ENCODE measurements around the gene ADCY9.
"Not testable (repeated sequence)": the region's sequence is repeated elsewhere in the genome, so short reads cannot be mapped to it uniquely, and the experiment has no call there.

ADCY9 gene

DNA sequence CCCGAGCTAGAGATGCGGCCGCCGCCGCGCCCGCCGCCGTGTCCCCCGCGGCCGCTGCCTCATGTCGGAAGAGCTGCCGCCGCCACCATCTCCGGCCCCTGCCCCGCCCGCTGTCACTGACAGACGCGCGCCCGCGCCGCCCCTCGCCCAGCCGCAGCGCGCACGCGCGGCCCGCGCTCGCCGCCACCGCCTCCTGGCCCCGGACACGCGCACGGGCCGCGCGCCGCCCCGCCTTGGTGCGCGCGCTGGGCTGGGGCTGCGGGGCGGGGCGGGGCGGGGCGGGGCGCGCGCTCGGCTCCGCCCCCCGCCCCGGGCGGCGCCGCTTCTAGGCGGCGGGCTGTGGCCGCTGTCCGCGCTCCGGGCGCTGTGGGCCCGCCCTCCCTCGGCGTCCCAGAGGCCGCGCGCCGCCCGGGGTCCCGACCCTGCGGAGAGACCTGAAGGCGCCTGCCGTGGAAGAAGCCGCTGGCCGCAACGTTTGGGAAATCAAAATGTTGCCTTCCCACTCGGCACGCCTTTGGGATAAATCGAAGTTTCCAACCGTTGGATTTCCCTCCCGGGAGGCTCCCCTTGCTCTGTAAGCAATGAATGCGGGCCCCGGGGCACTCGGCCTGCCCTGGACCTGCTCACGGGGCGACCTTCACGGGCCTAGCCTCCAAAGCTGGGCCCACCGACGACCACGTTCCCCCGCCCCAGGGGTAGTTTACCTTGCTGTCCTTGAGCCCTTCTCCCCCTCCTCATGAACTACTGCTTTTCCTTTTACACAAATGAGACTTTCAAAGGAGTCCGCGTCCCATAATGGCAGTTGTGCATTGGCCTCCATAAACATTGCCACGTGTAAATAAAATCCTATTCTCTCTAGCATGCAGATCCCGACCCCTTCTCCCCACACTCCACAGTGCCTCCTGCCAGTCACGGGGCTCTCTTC lies at the start of gene ADCY9:
ADCY9 (minus strand) TSS at position 118 of the 925 bp plus-strand sequence. CDS start 1,000 bp downstream, outside the sequence.
- peak; percentile 87 for DNase-seq

GRCh38 chr16:4160658-4161430 lies 44.6 kb upstream of the ADCY9 start:
- DNase-seq = no peak

- DNase-seq = no peak
Observed at GRCh38 chr16:4159726-4160125, 43.5 kb upstream of the ADCY9 start.

DNA sequence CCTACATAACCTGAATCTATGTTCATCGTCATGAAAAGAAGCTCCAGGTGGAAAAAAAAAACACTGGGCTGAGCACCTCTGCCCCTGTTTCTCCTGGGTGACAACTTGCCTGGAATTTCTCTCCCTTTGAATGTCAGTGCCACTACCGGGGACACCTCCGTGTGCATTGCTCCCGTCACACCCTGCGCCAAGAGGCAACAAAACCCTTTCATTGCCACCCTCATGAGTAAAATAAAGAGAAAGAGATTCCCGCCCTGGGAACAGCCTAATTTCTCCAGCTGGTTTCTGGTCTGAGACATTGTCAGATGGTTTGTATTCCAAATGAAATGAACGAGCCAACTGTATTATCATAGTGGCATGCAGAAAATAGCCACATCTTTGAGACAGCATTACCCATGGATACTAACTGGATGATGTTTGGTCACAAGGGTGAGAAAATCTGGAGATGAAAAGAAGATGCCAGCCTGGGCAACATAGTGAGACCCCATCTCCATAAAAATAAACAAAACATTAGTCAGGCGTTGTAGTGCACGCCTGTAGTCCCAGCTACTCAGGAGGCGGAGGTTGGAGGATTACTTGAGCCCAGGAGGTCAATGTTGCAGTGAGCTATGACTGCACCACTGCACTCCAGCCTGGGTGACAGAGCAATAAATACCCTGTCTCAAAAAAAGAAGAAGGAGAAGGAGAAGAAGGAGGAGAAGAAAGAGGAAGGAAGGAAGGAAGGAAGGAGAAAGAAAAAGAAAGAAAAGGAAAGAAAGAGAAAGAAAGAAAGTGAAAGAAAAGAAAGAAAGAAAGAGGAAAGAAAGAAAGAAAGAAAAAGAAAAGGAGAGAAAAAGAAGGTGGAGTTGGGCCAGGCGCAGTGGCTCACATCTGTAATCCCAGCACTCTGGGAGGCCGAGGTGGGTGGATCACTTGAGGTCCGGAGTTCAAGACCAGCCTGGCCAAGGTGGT lies 42.2 kb upstream of the ADCY9 start:
- no peak for DNase-seq

DNA sequence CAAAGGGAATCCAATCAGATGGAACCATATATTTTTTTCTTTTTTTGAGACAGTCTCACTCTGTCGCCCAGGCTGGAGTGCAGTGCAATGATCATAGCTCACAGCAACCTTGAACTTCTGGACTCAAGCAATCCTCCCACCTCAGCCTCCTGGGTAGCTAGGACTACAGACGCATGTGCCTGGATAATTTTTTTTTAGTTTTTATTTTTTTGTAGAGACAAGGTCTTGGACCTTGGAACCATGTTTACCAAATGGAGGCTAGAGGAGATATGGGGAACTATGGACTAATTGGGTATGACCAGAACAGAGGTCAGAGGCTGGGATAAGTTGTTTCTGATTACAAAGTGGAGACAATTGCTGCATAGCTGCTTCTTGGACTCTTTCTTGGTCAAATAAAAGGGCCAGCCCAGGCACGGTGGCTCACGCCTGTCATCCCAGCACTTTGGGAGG lies 41.2 kb upstream of the ADCY9 start:
- DNase-seq = no peak

DNA sequence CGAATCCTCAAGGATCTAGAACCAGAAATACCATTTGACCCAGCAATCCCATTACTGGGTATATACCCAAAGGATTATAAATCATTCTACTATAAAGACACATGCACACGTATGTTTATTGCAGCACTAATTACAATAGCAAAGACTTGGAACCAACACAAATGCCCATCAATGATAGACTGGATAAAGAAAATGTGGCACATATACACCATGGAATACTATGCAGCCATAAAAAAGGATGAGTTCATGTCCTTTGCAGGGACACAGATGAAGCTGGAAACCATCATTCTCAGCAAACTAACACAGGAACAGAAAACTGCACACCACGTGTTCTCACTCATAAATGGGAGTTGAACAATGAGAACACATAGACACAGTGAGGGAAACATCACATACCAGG lies 40.3 kb upstream of the ADCY9 start:
- not testable (repeated sequence) for DNase-seq

DNA sequence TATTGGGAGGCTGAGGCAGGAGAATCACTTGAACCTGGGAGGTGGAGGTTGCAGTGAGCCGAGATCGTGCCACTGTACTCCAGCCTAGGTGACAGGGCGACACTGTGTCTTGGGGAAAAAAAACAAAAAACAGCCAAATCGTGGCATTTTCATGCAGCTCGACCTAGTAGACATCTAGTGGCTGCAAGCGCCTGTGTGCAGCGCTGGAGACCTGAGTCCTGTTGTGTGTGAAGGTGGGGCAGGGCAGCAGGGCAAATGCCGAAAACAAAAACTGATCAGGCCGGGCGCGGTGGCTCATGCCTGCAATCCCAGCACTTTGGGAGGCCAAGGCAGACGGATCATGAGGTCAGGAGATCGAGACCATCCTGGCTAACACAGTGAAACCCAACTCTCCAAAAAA lies 37.1 kb upstream of the ADCY9 start:
- not testable (repeated sequence) for DNase-seq

DNA sequence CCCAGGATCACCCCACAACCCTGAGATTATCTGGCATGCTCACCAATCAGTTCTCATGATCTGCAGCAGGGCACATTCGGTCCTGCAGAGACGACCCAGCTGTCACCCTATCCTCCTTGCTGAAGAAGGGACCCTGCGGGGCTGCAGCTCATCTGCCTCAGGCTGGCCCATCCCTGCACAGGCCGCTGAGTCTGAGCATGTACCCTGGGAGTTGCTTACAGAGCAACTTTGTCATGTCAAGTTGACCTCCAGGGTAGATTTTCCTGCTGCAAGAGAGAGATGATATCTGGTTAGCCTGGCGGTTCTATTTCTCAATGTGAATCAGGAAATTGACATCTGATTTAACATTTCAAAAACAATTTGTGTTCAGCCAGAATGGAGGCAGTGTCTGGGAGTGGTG lies 36.0 kb upstream of the ADCY9 start:
- no peak for DNase-seq

DNA sequence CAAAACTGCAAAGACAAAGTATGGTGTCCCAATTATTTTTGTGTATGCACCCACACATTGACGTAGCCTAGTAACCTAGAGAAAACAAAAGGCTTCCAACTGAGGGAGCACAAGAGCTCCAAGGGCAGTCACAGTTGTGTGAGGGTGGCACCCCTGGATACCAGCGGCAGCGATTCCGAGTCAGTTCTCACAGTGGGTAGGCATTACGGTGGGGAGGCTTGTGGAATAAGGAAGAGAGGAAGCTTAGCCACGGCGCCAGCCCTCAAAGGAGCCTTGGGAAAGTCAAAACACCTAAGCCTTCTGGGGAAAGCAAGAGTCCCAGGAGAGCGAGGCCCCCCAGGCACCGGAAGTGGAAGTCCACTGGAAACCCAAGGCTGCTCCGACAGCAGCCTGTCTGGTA lies 31.0 kb upstream of the ADCY9 start:
- DNase-seq = no peak

DNA sequence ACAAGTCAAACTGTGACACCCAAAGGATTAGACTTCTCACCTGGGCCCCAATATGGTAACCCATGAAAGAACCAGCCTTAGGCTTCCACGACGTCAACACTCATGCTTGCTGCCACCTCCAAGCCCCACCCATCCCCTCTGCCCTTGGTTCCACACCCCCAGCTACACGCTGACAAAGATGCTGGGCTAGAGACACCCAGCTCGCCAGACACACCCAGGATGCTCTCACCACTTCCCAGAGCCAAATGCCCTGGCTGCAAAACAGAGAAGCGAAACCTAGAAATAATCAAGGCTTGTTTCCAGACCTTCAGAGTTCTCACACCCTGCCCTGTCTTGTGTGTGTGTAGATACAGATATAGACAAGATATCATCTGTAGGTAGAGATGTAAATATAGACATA lies 26.0 kb upstream of the ADCY9 start:
- no peak for DNase-seq

DNA sequence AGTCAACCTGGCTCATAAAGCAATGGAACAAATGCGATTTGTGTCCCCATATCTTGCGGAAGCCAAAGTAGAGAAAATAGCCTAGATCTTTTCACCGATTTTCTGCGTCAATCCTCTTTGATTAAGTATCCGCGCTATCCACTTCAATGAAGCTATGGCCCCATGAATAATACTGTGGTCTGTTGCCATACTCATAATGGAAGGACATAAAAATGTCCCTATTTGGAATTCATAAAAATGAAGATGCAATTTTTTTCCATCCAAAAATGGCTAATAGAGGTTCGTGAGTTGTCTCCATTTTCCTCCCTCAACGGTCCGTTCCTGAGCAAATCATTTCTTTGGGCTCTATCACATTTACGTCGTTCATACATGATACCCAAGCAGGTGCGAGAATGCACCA lies 25.4 kb upstream of the ADCY9 start:
- no peak for DNase-seq

DNA sequence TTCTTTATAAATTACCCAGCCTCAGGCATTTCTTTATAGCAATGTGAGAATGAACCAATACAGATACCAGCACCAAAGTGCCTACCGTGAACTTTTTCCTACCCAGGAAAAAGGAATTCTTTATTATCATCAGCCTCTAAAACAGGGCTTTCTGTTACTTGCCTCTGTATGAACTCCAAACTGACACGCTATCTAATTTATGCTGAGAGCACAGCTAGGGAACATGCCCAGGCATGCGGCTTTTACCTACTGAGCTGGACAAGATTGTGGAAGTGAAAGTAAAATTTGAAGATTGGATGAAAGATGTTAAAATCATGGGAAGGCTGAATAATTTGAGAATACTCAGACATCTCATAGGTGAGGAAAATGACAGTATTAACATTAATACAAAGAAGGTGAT lies 24.4 kb upstream of the ADCY9 start:
- no peak for DNase-seq

GRCh38 chr16:4139968-4140367 lies 23.7 kb upstream of the ADCY9 start:
- no peak for DNase-seq

DNA sequence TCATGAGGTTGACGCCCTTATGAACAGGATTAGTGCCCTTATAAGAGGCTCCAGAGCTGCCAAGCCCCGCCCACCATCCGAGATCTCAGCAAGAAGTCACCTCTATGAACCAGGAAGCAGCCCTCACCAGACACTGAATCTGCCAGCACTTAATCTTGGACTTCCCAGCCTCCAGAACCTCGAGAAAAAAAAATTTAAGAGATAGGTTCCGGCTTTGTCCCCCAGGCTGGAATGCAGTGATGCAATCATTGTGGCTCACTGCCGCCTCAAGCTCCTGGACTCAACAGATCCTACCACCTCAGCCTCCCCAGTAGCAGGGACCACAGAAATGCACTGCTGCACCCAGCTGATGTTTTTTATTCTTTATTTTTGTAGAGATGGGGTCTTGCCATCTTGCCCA lies 22.5 kb upstream of the ADCY9 start:
- DNase-seq = no peak

GRCh38 chr16:4137438-4137837 lies 21.2 kb upstream of the ADCY9 start:
- DNase-seq = no peak

DNA sequence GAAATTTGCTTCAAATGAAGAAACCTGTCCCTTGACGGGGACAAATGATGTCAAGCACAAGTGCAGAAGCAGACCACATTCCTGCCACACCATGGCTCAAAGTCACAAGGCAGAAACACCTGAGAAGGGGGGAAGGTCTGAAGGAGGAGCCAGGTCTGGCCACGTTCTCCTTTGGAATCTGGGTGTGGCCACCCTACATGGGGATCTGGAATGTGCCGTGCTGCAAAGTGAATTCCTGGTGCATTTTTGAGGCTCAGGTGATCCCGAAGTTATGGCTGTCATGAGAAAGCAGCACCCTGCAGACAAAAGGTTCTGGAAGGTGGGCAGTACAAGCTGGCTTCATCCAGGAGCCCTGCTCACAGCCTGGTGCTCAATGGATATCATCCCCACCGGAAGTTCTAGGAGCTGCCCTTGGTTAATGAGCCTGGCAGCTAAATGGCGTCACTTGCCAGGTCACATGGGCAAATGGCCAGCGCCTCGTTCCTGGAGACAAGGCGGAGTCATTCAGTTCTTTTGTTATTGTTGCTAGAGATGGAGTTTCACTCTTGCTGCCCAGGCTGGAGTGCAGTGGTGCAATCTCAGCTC lies 20.1 kb upstream of the ADCY9 start:
- DNase-seq = no peak

DNA sequence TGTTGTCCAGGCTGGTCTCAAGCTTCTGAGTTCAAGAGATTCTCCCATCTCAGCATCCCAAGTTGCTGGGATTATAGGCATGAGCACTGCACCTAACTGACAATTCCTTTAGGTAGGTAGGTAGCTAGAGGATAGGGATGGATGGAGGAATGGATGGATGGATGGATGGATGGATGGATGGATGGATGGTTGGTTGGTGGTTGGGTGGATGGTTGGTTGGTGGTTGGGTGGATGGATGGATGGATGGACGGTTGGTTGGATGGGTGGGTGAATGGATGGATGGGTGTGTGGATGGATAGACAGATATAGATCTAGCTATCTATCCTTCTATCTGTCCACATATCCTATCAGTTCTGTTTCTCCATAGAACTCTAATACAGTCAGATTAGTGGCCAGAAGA lies 19.3 kb upstream of the ADCY9 start:
- DNase-seq = no peak

- DNase-seq = no peak
Observed at GRCh38 chr16:4133897-4134372, 17.7 kb upstream of the ADCY9 start.

- DNase-seq = no peak
Observed at GRCh38 chr16:4131621-4132020, 15.4 kb upstream of the ADCY9 start.

DNA sequence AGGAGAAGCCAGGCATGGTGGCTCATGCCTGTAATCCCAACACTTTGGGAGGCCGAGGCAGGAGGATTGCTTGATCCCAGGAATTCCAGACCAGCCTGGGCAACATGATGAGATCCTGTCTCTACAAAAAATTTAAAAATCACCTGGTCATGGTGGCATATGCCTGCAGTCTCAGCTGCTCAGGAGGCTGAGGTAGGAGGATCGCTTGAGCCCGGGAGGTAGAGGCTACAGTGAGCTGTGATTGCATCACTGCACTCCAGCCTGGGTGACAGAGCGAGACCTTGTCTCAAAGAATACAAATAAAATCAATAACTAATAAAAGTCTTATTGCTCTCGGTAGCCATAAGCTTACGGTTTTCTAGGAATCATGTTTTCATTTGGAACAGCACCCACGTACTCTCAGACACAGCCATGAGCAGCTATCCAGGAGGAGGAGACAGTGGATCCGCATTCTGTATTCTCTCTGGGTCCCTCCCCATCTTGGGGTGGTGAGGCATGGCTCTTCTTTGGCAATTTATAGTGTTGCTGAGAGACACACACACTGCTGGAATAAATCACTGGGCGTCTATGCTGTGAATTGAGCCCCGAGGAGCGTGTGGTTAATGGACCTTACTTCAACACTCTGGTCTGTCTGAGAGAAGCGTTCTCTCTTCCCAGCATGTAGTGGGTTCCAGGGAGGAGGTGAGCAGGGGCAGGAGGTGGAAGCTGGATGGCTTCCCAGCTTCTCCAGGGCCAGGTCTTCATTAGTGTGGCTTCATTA lies 8.5 kb upstream of the ADCY9 start:
- no peak for DNase-seq

- DNase-seq = no peak
Observed at GRCh38 chr16:4123616-4124300, 7.5 kb upstream of the ADCY9 start.
